Measurements from ENCODE around the gene PCDHGA2.
"Not testable (repeated sequence)": the region's sequence is repeated elsewhere in the genome, so short reads cannot be mapped to it uniquely, and the experiment has no call there.

The PCDHGA2 gene

GRCh38 chr5:141338538-141339306 lies at the start of gene PCDHGA2:
Gene PCDHGA2, plus strand, starts transcription at chr5:141338760.
- TF ChIP-seq CTCF (IDR thresholded peaks at IDR 0.05; ENCODE audit: insufficient read depth, low read depth, low read length, missing control alignments) = peak; percentile 48
- DNase-seq (ENCODE audit: low read depth) = peak; percentile 44
- H3K4me3 ChIP-seq (ENCODE audit: low read length) = peak within 1 kb of the TSS; percentile 38

GRCh38 chr5:141298376-141298775 lies 40.2 kb upstream of the PCDHGA2 start:
- no peak for DNase-seq (ENCODE audit: low read depth)
- TF ChIP-seq CTCF (IDR thresholded peaks at IDR 0.05; ENCODE audit: insufficient read depth, low read depth, low read length, missing control alignments) = no peak
- no peak overlapping the region for H3K4me3 ChIP-seq (ENCODE audit: low read length)

GRCh38 chr5:141303756-141304155 lies 34.8 kb upstream of the PCDHGA2 start, which contains the start of gene SLC25A2:
Gene SLC25A2, minus strand, starts transcription at chr5:141304049. Its CDS starts 184 bp downstream, at chr5:141303865.
- no peak for DNase-seq (ENCODE audit: low read depth)
- no peak for TF ChIP-seq CTCF (IDR thresholded peaks at IDR 0.05; ENCODE audit: insufficient read depth, low read depth, low read length, missing control alignments)
- no peak within 1 kb of the TSS for H3K4me3 ChIP-seq (ENCODE audit: low read length)

GRCh38 chr5:141306630-141307029 lies 31.9 kb upstream of the PCDHGA2 start:
- no peak overlapping the region for H3K4me3 ChIP-seq (ENCODE audit: low read length)
- DNase-seq (ENCODE audit: low read depth) = no peak
- no peak for TF ChIP-seq CTCF (IDR thresholded peaks at IDR 0.05; ENCODE audit: insufficient read depth, low read depth, low read length, missing control alignments)

GRCh38 chr5:141313711-141314110 lies 24.8 kb upstream of the PCDHGA2 start:
- no peak for DNase-seq (ENCODE audit: low read depth)
- H3K4me3 ChIP-seq (ENCODE audit: low read length) = no peak overlapping the region
- no peak for TF ChIP-seq CTCF (IDR thresholded peaks at IDR 0.05; ENCODE audit: insufficient read depth, low read depth, low read length, missing control alignments)

GRCh38 chr5:141316963-141317362 lies 21.6 kb upstream of the PCDHGA2 start:
- H3K4me3 ChIP-seq (ENCODE audit: low read length); DNase-seq (ENCODE audit: low read depth): not testable (repeated sequence)

- no peak overlapping the region for H3K4me3 ChIP-seq (ENCODE audit: low read length)
- TF ChIP-seq CTCF (IDR thresholded peaks at IDR 0.05; ENCODE audit: insufficient read depth, low read depth, low read length, missing control alignments) = no peak
- no peak for DNase-seq (ENCODE audit: low read depth)
These were observed 19.4 kb upstream of the PCDHGA2 start for GRCh38 chr5:141319202-141319601.
